Islet of Langerhans (tissue), 1 donor: Measurements from ENCODE around the gene LRRC1.
"Not testable (repeated sequence)": the region's sequence is repeated elsewhere in the genome, so short reads cannot be mapped to it uniquely, and the experiment has no call there.

Experiments
- FAIRE-seq: peaks from one replicate; lab custom pipeline; 2011; peaks lifted over from hg19 to GRCh38; lab: Jason Lieb, UNC

The LRRC1 gene

DNA sequence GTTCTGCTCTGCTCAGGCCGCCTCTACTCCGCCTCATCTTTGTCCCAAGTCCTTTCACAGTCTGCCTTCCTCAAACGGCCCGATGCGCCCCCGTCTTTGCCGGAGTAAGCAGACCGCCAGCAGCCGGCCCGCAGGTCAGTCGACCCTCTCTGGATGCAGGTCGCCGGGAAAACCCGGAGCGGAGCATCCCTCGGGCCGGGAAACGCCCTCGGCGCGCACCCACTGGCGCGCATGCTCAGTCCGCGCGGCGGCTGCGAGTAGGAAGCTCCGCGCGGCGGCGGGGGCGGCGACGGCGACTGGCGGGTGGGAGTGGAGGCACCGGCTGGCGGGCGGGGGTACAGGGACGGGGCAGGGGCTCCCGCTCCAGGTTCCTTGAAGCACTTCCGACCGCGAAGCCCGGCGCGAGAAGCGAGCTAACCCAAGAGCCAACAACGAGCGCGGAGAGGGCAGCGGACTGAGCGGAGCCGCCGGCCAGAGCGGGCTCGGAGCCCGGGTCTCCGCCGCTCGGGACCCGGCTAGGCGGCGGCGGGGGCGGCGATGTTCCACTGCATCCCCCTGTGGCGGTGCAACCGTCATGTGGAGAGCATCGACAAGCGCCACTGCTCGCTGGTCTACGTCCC, at the start of gene LRRC1:
Gene LRRC1, plus strand, starts transcription at position 286 of the 620 bp plus-strand sequence. Its CDS starts 252 bp downstream, at position 538.
- FAIRE-seq, result no peak

- no peak for FAIRE-seq
These were observed 48.2 kb upstream of the LRRC1 start for GRCh38 chr6:53746442-53747103.

GRCh38 chr6:53750052-53750650, 44.7 kb upstream of the LRRC1 start:
- FAIRE-seq, result no peak

GRCh38 chr6:53751417-53751816, 43.4 kb upstream of the LRRC1 start:
- FAIRE-seq, result no peak

- no peak for FAIRE-seq
These were observed 42.4 kb upstream of the LRRC1 start for GRCh38 chr6:53752440-53752839.

- no peak for FAIRE-seq
These were observed 41.9 kb upstream of the LRRC1 start for GRCh38 chr6:53752856-53753255.

DNA sequence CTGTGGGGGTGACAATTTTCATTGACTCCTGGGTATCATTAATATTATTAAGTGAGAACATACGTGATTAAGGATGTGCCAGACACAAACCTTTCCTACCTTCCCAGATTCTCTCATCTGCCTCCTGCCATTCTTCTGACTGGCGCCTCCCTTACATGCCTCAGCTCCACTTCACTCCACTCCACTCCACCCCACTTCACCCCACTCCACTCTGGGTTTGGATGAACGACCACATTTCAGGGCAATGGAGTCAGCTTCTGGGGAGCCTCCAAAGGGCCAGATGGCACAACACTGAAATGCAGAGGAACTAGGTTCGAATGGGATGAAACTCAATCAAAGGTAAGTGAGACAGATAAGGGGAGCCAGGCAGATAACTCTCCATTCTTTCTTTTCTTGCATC, 40.5 kb upstream of the LRRC1 start:
- no peak for FAIRE-seq

DNA sequence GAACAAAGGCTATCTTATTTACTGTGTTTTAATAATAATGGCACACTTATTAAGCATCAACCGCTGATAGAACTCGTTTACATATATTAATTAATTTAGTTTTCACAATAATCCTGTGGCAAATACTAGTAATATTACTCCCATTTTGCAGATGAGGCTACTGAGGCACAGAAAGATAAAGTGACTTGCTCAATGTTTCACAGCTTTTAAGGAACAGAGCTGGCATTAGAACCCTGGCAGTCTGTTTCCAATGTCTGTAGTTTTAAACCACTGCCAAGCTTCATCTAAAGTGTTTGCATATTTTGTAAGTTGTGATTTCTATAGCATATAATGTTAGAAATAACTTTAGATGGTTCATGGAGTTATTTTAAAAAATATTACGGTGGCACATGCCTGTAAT, 38.4 kb upstream of the LRRC1 start:
- FAIRE-seq, result no peak

GRCh38 chr6:53758496-53758895, 36.3 kb upstream of the LRRC1 start:
- FAIRE-seq, result no peak

- no peak for FAIRE-seq
These were observed 33.8 kb upstream of the LRRC1 start for GRCh38 chr6:53761036-53761435.

- no peak for FAIRE-seq
These were observed 29.5 kb upstream of the LRRC1 start for GRCh38 chr6:53765270-53765669.

- FAIRE-seq, result no peak
These were observed 27.9 kb upstream of the LRRC1 start for GRCh38 chr6:53766930-53767329.

DNA sequence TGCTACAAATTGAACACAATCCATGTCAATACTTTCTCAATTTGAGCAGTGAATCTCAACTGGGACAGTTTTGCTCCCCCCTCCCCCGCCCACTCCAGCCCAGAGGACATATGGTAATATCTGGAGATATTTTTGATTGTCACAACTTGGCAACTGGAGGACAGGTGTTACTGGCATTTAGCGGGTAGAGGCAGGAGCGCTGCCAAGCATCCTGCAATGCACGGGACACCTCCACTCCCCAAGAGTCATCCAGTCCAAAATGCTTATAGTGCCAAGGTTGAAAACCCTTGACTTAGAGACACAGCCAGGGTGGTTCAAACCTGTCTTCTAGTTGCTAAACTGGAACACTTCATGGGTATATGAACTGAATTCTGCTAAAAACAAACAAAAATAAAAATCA, 26.9 kb upstream of the LRRC1 start:
- no peak for FAIRE-seq

- FAIRE-seq, result no peak
These were observed 26.2 kb upstream of the LRRC1 start for GRCh38 chr6:53768636-53769035.

DNA sequence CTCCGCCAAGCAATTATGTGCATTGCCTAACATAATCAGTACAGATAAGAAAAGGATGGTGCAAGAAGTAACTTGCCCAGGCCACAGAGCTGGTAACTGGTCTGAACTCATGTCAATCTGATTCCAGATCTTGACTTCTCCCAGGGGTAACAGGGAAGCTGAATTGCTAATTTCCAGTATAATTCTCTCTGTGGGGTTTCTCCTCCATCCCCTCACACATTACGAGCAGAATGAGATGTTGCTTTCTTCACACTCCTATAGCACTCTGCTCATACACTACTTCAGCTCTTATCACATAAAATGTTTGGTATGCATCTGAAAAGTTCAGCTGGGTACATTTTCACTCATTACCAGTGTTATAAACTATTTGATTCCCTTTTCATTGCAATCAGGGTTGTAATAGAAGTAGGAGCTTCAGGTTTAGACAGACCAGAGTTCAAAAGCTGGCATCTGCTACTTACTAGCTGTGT, 24.0 kb upstream of the LRRC1 start:
- no peak for FAIRE-seq

GRCh38 chr6:53771785-53772624, 22.8 kb upstream of the LRRC1 start:
- FAIRE-seq, result no peak

DNA sequence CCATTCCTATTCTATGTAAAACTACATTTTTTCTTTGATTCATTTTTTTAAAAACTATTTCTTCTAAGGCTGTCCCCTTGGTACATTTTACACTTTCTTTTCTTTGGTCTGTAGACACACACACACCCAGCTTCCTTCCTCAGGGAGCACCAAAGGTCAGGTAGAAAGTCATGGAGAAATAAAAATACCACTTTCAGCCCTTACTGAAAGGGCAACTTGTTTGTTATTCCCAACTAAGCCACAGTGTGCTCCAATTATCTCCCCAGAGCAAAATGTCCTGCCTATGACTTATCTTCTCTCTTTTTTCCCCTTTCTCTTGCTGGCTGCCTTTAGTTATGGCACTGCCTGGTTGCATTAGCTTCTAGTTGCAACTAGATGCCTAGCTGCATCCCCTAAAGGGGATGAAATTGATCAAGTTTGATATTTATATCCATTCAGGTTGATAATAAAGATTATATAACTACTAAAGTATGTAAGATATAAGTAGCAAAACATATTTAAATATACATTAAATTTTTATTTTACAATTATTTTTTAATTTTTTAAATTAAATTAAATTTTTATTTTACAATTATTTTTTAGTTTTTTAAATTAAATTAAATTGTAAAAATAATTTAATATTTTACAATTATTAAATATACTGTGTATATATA, 21.6 kb upstream of the LRRC1 start:
- no peak for FAIRE-seq

- not testable (repeated sequence) for FAIRE-seq
These were observed 18.7 kb upstream of the LRRC1 start for GRCh38 chr6:53776152-53776551.

DNA sequence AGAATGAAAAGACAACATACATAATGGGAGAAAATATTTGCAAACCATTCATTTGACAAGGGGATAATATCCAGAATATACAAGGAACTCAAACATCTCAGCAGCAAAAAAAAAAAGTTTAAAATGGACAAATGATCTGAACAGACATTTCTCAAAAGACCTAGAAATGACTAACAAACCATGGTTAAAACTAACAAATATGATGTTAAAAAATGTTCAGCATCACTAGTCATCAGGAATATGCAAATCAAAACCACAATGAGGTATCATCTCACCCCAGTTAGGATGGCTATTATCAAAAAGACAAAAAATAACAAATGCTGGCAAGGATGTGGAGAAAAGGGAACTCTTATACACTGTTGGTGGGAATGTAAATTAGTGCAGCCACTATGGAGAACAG, 9.8 kb upstream of the LRRC1 start:
- not testable (repeated sequence) for FAIRE-seq

- no peak for FAIRE-seq
These were observed 8.0 kb upstream of the LRRC1 start for GRCh38 chr6:53786832-53787231.

DNA sequence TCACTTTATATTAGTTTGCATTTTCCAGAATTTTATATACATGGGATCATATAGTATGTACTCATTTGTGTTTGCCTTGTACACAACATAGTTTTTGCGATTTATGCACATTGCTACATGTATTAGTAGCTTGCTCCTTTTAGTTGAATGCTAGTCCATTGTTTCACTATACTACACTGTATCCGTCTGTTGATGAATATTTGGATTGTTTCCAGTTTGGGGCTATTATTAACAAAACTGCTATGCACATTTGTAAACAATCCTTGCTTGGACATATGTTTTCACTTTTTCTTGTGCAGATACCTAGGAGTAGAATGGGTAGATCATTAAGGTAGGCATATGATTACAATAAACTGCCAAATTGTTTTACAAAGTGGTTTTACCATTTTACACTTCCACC, 3.9 kb upstream of the LRRC1 start:
- no peak for FAIRE-seq

GRCh38 chr6:53792016-53792415, 2.8 kb upstream of the LRRC1 start:
- no peak for FAIRE-seq
